HEK293 (cell line): ENCODE measurements around the gene PLK3.

ENCODE experiments used
- KLF16 ChIP-seq: fragments of 450-650 bp; formaldehyde crosslinking; IDR thresholded peaks from 2 replicates; pipeline ENCODE4 v1.5.1; 2017; ENCODE audit warnings: missing biosample characterization, missing genetic modification characterization
- PRDM10 ChIP-seq: fragments of 450-650 bp; formaldehyde crosslinking; IDR thresholded peaks from 2 replicates; pipeline ENCODE4 v1.5.1; 2016; ENCODE audit warnings: missing biosample characterization, missing genetic modification characterization
- ZNF292 ChIP-seq: fragments of 450-650 bp; formaldehyde crosslinking; IDR thresholded peaks from 2 replicates; pipeline ENCODE4 v1.5.1; 2016; ENCODE audit warnings: low read depth, missing biosample characterization, missing genetic modification characterization, borderline replicate concordance
- ZNF629 ChIP-seq: fragments of 450-650 bp; formaldehyde crosslinking; IDR thresholded peaks from 2 replicates; pipeline ENCODE4 v1.5.1; 2017; ENCODE audit warnings: missing biosample characterization, missing genetic modification characterization
- TF ChIP-seq, protein P1 (sequence below): fragments of 450-650 bp; formaldehyde crosslinking; IDR thresholded peaks from 2 replicates; pipeline ENCODE4 v1.5.1; 2016; ENCODE audit warnings: missing biosample characterization, missing genetic modification characterization
- TF ChIP-seq, protein P2 (sequence below): fragments of 450-650 bp; formaldehyde crosslinking; IDR thresholded peaks from 2 replicates; pipeline ENCODE4 v1.5.1; 2017; ENCODE audit warnings: missing biosample characterization, mild to moderate bottlenecking, missing genetic modification characterization, moderate library complexity

DNA sequence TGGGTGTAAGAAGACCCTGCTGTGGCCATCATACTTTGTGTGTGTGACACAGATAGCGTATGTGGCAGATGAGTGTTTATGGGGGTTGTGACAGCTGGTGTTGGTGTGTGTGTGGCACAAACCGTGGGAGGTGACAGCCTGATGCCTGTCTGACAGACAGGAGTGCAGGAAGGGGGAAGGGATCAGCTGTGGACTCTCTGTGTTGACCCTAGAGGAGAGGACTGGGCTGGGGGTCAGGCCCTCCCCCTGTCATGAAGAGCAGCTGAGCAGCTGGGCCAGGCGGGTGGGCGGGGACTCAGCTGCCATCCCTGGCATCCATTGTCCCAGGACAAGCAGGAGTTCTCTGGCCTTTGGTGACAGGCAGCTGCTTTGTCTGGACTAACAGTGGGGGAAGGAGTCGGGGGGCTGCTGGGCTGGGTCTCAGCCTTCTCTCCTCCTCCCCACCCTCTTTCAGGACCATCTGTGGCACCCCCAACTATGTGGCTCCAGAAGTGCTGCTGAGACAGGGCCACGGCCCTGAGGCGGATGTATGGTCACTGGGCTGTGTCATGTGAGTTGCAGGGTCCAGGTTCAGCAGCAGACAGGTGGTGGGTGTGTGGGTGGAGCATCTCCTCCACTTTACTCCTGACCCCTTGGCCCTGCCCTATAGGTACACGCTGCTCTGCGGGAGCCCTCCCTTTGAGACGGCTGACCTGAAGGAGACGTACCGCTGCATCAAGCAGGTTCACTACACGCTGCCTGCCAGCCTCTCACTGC is 2.3 kb downstream of the PLK3 start:
- no peak for TF ChIP-seq KLF16 (tag by site-specific recombination)
- TF ChIP-seq, protein P1, sequence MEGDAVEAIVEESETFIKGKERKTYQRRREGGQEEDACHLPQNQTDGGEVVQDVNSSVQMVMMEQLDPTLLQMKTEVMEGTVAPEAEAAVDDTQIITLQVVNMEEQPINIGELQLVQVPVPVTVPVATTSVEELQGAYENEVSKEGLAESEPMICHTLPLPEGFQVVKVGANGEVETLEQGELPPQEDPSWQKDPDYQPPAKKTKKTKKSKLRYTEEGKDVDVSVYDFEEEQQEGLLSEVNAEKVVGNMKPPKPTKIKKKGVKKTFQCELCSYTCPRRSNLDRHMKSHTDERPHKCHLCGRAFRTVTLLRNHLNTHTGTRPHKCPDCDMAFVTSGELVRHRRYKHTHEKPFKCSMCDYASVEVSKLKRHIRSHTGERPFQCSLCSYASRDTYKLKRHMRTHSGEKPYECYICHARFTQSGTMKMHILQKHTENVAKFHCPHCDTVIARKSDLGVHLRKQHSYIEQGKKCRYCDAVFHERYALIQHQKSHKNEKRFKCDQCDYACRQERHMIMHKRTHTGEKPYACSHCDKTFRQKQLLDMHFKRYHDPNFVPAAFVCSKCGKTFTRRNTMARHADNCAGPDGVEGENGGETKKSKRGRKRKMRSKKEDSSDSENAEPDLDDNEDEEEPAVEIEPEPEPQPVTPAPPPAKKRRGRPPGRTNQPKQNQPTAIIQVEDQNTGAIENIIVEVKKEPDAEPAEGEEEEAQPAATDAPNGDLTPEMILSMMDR: no peak
- no peak for TF ChIP-seq ZNF292 (tag by site-specific recombination)
- TF ChIP-seq PRDM10 (tag by site-specific recombination): no peak
- TF ChIP-seq, protein P2, sequence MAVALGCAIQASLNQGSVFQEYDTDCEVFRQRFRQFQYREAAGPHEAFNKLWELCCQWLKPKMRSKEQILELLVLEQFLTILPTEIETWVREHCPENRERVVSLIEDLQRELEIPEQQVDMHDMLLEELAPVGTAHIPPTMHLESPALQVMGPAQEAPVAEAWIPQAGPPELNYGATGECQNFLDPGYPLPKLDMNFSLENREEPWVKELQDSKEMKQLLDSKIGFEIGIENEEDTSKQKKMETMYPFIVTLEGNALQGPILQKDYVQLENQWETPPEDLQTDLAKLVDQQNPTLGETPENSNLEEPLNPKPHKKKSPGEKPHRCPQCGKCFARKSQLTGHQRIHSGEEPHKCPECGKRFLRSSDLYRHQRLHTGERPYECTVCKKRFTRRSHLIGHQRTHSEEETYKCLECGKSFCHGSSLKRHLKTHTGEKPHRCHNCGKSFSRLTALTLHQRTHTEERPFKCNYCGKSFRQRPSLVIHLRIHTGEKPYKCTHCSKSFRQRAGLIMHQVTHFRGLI (tag by site-specific recombination): no peak
- no peak for TF ChIP-seq ZNF629 (tag by site-specific recombination)
